ENCODE data around the gene DYNLT5. TPM values are rescaled to one million over a fixed set of nuclear protein-coding genes. Genes with fewer than 3 reads are reported as not detected.

The DYNLT5 gene
- total RNA-seq, 1 experiment from 2014 or later, result not detected

- ChIA-PET POLR2A (no interaction called here), CTCF (interaction anchor here (0.6 to 2.4 kb wide), 2 partner anchors 23 to 337 kb away, joined by 3 to 5 read pairs; no protein-coding TSS in a partner anchor), RAD21 (ENCODE audit: low non-redundant PET in 1 of 2, low total read pairs in 2 of 2, uncharacterized antibody in 2 of 2, unreplicated experiment in 2 of 2) (no interaction called here)
- no peak for DNase-seq (ENCODE audit: low read depth, low spot score)
- no peak for TF ChIP-seq POLR2AphosphoS5 (IDR thresholded peaks at IDR 0.05; ENCODE audit: low read depth, low read length)
- no peak for TF ChIP-seq CTCF (IDR thresholded peaks at IDR 0.05 in 2 of 3, conservative IDR thresholded peaks at IDR 0.05 in 1 of 3; ENCODE audit: borderline replicate concordance in 1 of 3, insufficient read depth in 1 of 3, low read depth in 2 of 3, low read length in 2 of 3)
- 0 out of 2 replicates have a peak, but pooled peaks have one; percentile 17 for TF ChIP-seq JUND (IDR thresholded peaks at IDR 0.05)
- TF ChIP-seq EGR1 (IDR thresholded peaks at IDR 0.05; ENCODE audit: low read depth), result peak; percentile 37; the same call in 1 of the 2 replicates
- no peak for TF ChIP-seq SIN3A (IDR thresholded peaks at IDR 0.05; ENCODE audit: low read depth)
- no peak for TF ChIP-seq ZFX (IDR thresholded peaks at IDR 0.05)
- no peak for TF ChIP-seq TCF7L2 (IDR thresholded peaks at IDR 0.05; ENCODE audit: borderline replicate concordance, extremely low read depth, insufficient read depth, insufficient read length)
- TF ChIP-seq POLR2A (IDR thresholded peaks at IDR 0.05; ENCODE audit: borderline replicate concordance, extremely low read depth, insufficient read depth, insufficient read length), result no peak
- TF ChIP-seq SP1 (IDR thresholded peaks at IDR 0.05; ENCODE audit: low read depth), result no peak
- Histone ChIP-seq H3K27me3 (ENCODE audit: insufficient read depth, low read length) (no peaks in the 10 kb centered on the region), H3K27ac (ENCODE audit: low read depth, low read length) (no peak overlapping the region), H3K4me3 (replicated peaks in 1 of 2; ENCODE audit: low read depth in 1 of 2, low read length in 2 of 2) (no peak overlapping the region), H3K36me3 (ENCODE audit: control insufficient read depth in 1 of 2, insufficient read depth in 2 of 2, low read length in 2 of 2) (no peaks in the 10 kb centered on the region), H4K20me1 (ENCODE audit: insufficient read depth) (no peaks in the 10 kb centered on the region), H3K9me3 (ENCODE audit: control insufficient read depth in 1 of 2, insufficient read depth in 1 of 2, low read depth in 1 of 2, low read length in 2 of 2) (no peaks in the 10 kb centered on the region), H3K4me2 (ENCODE audit: low read length) (peak overlapping the region; percentile 39; the same call in 1 of the 2 replicates), H2AFZ (ENCODE audit: low read depth, low read length, poor library complexity, severe bottlenecking) (peak overlapping the region; percentile 83), H3K9ac (ENCODE audit: low read length) (no peak overlapping the region), H3K79me2 (ENCODE audit: insufficient read depth, low read length) (no peaks in the 10 kb centered on the region), H3K4me1 (ENCODE audit: control insufficient read depth in 1 of 2, insufficient read depth in 2 of 2, low read length in 2 of 2) (peaks cover 4% of the 10 kb centered on the region in 2 experiments; a peak in 3 of 4 replicates), H3K9me2 (ENCODE audit: insufficient read depth) (no peaks in the 10 kb centered on the region)
- BruUV-seq (replicated peaks), result no TSS peak
- ATAC-seq, result peak; percentile 36; the same call in 1 of the 2 replicates
- intact Hi-C loops (cut with micrococcal nuclease), result no loop called here
Observed at GRCh38 chr1:66788231-66788939, 36.1 kb downstream of the DYNLT5 start.

Data from HCT116 (cell line).